ENCODE data around the gene IFNG.

IFNG gene

DNA sequence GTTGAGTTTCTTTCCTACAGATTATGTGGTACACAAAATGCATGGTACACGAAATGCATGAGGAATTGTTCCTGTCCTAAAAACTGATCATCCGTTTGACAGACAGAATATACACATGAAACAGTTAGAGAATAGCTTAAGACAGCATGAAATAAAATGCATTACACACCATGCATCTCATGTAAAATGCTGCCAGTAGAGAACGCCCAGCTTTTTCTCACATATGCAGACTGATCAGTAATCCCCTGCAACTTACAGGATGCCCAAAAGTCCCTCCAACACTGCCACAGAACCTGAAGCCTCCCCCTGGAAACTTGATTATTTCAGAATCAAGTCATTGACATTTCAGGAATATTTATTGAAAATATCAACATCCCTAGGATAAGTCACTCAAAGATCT lies 24.0 kb downstream of the IFNG start:
- no peak overlapping the region for H3K4me3 Mint-ChIP-seq
- peaks cover 18% of the 10 kb centered on the region for H3K9me3 Mint-ChIP-seq
- no peak for DNase-seq
- no peaks in the 10 kb centered on the region for H3K27me3 Mint-ChIP-seq (ENCODE audit: low read depth, poor library complexity)
- H3K27ac Mint-ChIP-seq, result no peak overlapping the region
- peaks cover 14% of the 10 kb centered on the region for H3K36me3 Mint-ChIP-seq (ENCODE audit: low read depth)
- H3K4me1 Mint-ChIP-seq, result peaks cover 13% of the 10 kb centered on the region
- no peak for TF ChIP-seq CTCF (IDR thresholded peaks at IDR 0.05)

DNA sequence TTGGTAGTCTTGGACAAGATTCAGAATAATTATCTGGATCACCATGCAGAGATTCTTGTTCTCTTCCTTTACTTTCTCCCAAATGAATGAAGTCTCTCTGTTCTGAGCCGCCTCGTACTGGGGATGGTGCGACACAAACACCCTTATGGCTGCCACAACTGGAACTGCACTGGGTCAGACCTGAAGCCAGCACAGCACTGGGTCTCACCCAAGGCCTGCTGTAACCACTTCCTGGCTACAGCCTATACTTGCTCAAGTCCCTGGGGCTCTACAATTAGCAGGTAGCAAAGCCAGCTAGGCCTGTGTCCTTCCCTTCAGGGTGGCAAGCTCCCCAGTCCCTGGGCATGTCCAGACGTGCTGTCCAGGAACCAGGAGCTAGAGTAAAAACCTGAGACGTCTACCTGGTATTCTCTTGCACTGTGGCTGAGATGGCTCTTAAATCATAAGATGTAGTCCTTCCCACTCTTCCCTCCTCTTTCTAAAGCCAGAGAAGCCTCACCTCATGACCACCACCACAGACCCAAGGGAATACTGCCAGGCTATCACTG lies 27.6 kb downstream of the IFNG start:
- H3K27me3 Mint-ChIP-seq (ENCODE audit: low read depth, poor library complexity), result no peaks in the 10 kb centered on the region
- no peak for DNase-seq
- TF ChIP-seq CTCF (IDR thresholded peaks at IDR 0.05), result no peak
- peaks cover 47% of the 10 kb centered on the region for H3K9me3 Mint-ChIP-seq
- H3K4me3 Mint-ChIP-seq, result no peak overlapping the region
- peaks cover 34% of the 10 kb centered on the region for H3K36me3 Mint-ChIP-seq (ENCODE audit: low read depth)
- H3K27ac Mint-ChIP-seq, result no peak overlapping the region
- peaks cover 9% of the 10 kb centered on the region for H3K4me1 Mint-ChIP-seq

DNA sequence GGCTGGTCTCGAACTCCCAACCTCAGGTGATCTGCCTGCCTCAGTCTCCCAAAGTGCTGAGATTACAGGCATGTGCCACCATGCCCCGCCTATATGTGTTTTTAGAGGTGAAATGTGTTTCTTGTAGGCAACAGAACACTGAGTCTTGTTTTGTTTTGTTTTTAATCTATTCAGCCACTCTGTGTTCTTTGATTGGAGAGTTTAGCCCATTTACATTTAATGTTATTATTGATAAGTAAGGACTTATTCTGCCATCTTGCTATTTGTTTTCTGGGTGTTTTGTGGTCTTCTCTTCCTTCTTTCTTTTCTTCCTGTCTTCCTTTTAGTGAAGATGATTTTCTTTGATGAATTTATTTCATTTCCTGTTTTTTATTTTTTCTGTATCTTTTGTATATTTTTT lies 29.6 kb downstream of the IFNG start:
- peaks cover 34% of the 10 kb centered on the region for H3K36me3 Mint-ChIP-seq (ENCODE audit: low read depth)
- no peak for DNase-seq

GRCh38 chr12:68122236-68122920 lies 37.2 kb downstream of the IFNG start:
- Mint-ChIP-seq H3K9me3 (peaks cover 27% of the 10 kb centered on the region), H3K27ac (no peak overlapping the region), H3K4me3 (no peak overlapping the region), H3K36me3 (ENCODE audit: low read depth) (no peaks in the 10 kb centered on the region), H3K4me1 (peaks cover 17% of the 10 kb centered on the region), H3K27me3 (ENCODE audit: low read depth, poor library complexity) (no peaks in the 10 kb centered on the region)
- DNase-seq, result no peak
- no peak for TF ChIP-seq CTCF (IDR thresholded peaks at IDR 0.05)

More for the DNA sequence above, 29.6 kb downstream of the IFNG start:
- Mint-ChIP-seq H3K27me3 (ENCODE audit: low read depth, poor library complexity) (no peaks in the 10 kb centered on the region), H3K9me3 (peaks cover 63% of the 10 kb centered on the region), H3K27ac (no peak overlapping the region), H3K4me1 (no peaks in the 10 kb centered on the region), H3K4me3 (no peak overlapping the region)
- no peak for TF ChIP-seq CTCF (IDR thresholded peaks at IDR 0.05)

DNA sequence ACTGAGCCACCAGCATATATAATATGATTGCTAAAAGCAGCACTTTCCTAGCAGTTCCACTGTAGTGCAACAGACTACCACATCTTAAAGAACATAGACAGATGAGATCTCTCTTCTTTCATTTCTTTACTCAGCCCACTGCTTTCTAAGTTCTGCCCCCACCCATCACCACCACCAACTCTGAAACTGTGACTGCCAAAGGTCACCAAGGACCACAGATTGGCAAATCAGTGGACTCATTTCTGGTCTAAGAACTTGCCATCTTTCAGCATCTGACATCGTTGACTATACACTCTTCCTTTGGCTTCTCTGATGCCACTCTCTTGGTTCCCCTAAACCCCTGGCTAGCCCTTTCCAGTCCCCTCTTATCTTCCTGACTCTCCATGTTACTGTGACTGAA lies 38.4 kb downstream of the IFNG start:
- no peaks in the 10 kb centered on the region for H3K27me3 Mint-ChIP-seq (ENCODE audit: low read depth, poor library complexity)
- peaks cover 21% of the 10 kb centered on the region for H3K9me3 Mint-ChIP-seq
- TF ChIP-seq CTCF (IDR thresholded peaks at IDR 0.05), result no peak
- no peaks in the 10 kb centered on the region for H3K36me3 Mint-ChIP-seq (ENCODE audit: low read depth)
- no peak overlapping the region for H3K27ac Mint-ChIP-seq
- H3K4me1 Mint-ChIP-seq, result peaks cover 18% of the 10 kb centered on the region
- H3K4me3 Mint-ChIP-seq, result no peak overlapping the region
- no peak for DNase-seq

DNA sequence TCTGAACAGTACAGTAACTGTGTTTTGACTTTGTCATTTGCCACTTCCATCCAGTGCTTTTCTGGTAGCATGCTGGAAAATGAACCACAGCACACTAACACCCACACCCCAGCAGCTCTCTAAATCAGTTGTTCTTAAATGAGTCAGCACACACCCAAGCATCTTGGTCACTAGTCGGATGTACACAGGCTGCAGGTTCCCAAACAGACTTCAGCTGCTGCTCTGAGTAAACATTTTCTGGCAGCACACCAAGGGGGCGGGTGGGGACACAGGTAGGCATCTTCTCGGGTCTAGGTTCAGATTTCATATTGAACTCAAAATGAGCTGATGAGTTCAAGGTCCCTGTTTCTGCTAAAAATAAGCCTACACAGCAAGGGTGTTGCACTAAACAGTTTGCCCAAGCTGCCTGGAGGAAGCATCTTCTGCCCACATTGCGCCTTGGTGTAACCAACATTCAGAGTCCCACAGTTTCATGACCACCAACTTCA lies 39.8 kb downstream of the IFNG start:
- peaks cover 8% of the 10 kb centered on the region for H3K9me3 Mint-ChIP-seq
- DNase-seq, result no peak

More for the DNA sequence above, 39.8 kb downstream of the IFNG start:
- Mint-ChIP-seq H3K27me3 (ENCODE audit: low read depth, poor library complexity) (no peaks in the 10 kb centered on the region), H3K4me1 (peaks cover 23% of the 10 kb centered on the region), H3K36me3 (ENCODE audit: low read depth) (no peaks in the 10 kb centered on the region), H3K27ac (no peak overlapping the region), H3K4me3 (no peak overlapping the region)
- TF ChIP-seq CTCF (IDR thresholded peaks at IDR 0.05), result no peak
